Fibroblast of skin of left quadriceps (primary cell): Measurements from ENCODE around the gene DNAJA3.

Experiments
- DNase-seq, 2 experiments: peaks; one replicate each; pipeline ENCODE4 v3.0.0-alpha.2; 2013; ENCODE audit warnings: low read depth in 2 of 2

The DNAJA3 gene

DNA sequence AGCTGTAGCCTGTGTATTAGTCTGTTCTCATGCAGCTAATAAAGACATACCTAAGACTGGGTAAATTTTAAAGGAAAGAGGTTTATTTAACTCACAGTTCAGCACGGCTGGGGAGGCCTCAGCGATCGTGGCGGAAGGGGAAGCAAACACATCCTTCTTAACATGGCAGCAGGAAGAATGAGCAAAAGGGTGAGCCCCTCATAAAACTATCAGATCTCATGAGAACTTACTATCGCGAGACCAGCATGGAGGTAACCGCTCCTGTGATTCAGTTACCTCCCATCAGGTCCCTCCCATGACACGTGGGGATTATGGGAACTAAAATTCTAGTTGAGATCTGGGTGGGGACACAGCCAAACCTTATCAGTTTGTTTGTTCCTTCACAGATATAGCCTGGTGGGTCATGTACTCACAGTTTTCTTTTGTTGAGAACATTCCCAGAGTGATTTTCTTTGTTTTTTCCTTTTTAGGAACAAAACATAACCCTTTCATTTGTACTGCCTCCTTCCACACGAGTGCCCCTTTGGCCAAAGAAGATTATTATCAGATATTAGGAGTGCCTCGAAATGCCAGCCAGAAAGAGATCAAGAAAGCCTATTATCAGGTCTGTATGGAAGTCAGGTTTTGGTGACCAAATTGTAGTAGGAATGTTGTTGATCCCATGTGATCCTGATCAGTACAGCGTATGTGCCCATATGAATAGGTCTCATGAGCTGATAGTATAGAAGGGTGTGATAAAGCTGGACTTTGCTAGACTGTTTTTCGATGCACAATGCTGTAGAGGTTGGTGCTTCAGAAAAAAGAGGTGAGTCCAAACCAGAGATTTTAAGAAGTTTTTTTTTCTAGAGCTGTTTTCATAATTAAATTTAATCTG lies 8.5 kb downstream of the DNAJA3 start:
- no peak for DNase-seq

DNA sequence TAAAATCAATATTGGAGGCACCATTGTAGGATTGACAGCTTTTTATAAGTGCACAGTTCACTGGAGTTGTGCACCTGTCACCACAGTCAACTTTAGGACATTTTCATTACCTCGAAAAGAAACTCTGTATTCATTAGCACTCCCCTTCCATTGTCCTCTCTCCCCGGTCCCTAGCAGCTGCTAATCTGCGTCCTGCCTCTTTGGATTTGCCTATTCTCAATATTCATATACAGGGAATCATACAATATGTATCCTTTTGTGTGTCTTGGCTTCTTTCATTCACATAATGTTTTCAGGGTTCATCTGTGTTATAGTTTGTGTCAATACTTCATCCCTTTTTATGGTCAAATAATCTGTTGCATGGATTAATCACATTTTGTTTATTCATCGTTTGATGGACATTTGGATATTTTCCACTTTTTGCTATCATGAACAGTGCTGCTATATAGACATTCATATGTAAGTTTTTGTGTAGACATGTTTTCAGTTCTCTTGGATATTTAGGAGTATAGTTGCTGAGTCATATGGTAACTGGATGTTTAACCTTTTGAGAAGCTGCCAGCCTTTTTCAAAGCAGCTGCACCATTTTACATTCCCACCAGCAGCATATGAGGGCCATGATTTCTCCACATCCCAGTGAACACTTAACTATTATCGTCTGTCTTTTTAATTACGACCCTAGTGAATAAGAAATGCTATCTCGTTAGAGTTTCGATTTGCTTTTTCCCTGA lies 9.8 kb downstream of the DNAJA3 start:
- no peak for DNase-seq

DNA sequence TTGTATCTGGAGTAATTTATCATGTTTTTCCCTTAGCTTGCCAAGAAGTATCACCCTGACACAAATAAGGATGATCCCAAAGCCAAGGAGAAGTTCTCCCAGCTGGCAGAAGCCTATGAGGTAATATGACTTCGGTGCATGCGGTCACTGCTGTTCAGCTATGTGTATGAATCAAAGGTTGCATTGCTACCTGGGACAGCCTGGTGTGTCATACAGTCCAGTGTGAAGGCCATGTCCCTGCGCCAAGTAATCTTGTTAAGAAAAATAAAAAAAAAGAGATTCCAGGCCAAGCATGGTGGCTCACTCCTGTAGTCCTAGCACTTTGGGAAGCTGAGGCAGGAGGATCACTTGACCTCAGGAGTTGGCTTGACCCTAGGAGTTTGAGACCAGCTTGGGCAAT lies 11.7 kb downstream of the DNAJA3 start:
- DNase-seq, result no peak

DNA sequence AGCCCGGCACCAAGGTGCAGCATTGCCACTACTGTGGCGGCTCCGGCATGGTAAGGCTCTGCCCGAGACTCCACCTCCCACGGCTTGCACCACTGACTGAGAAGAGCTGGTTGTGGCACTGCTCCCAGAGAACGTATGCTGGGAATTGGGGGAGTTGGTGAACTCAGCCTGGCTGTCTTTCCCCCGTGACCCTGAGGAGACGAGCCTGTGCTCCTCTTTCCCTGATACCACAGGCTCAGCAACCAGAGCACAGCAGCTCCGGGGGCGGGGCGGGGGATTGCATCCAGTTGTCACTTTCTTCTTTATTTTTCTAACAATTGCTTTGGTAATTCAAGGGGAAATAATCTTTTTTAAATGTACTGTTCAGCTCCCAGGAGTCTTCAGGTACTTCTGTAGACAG lies 16.7 kb downstream of the DNAJA3 start:
- DNase-seq, result no peak

DNA sequence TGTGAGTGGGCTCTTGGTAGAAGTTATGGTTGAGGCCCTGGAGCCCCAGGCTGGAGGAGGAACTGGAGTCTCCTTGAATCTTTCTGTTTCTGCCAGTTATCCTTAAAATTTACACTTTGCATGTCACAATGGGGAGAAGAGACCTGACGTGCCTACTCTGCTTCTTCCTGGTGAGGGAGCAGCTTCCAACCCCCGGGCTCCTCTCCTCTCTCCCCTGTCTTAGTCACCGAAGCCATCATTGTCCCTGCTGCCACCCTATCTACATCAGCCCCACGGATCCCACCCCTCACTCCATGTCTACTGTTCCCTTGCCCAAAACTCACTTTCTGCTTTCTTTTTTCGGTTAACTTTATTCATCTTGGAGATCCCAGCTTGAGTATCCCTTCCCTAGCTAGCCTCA lies 17.6 kb downstream of the DNAJA3 start:
- DNase-seq, result no peak

DNA sequence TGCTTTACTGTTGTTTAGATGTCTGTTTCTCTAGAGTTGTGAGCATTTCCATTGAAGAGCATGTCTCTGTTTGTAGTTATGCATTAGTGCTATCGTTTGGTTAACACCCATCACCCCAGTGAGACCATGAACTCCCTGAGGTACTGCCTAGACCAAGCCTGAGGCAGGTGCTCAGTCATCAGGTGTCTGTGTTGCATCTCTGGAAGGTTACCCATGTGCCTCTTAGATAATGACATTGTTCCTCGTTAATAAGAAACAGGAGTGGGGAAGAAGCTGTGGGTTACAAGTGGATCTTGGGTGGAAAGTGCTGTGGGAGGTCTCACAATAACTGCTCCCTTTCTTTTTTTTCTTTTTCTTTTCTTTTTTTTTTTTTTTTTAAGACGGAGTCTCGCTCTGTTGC lies 18.3 kb downstream of the DNAJA3 start:
- DNase-seq, result no peak

DNA sequence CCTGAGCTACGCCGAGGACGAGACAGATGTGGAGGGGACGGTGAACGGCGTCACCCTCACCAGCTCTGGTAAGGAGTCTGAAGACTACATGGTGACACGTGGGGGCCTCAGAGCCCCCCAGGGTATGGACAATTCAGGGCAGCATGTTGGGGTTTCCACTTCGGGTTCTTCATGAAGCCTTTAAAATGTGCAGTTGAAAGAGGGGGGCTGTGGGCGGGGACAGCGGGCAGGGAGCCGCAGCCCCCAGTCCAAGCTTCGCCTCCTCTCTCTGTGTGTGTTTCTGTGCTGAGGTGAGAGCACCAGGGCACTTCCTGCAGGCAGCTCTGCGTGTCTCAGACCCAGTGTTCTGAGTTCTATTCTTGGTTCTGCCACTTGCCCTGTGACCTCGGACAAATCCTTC lies 24.8 kb downstream of the DNAJA3 start:
- DNase-seq, result no peak

DNA sequence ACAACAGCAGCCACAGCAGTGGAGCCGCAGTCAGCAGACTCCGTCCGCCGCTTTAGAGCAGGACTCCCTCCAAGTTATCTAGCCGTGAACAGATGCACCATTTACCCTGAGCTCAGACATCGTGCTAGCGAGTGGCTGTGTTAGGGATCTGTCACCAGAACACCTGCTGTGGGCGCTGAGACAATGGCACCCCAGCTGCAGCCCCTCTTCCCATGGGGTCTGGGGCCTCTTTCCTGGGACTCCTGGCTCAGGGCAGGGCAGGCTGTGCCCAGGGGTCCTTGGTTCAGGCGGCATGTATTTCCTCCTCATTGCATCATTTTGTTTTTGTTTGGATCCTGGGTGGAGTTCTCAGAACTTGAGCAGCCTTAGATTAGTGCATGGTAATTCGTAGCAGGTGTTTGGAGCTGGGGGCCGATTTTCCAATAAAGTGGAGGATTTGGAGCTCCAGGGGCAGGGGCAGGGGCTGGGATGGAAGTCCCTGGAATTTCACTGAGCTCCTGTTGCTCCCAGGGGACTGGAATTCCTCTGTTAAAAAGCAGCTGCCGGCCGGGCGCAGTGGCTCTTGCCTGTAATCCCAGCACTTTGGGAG lies 25.4 kb downstream of the DNAJA3 start:
- DNase-seq, result no peak

DNA sequence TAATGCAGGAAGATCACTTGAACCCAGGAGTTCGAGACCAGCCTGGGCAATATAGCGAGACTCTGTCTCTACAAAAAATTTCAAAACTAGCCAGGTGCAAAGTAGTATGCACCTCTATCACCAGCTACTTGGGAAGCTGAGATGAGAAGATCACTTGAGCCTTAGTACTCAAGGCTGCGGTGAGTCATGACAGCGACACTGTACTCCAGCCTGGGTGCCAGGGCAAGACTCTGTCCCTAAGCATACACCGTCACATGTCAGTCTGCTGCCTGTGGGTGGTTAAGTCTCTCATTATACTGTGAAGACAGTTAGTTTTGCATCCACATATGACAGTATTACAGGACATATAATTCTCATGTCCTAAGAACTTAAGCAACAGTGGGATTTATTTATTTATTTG lies 27.0 kb downstream of the DNAJA3 start:
- no peak for DNase-seq

DNA sequence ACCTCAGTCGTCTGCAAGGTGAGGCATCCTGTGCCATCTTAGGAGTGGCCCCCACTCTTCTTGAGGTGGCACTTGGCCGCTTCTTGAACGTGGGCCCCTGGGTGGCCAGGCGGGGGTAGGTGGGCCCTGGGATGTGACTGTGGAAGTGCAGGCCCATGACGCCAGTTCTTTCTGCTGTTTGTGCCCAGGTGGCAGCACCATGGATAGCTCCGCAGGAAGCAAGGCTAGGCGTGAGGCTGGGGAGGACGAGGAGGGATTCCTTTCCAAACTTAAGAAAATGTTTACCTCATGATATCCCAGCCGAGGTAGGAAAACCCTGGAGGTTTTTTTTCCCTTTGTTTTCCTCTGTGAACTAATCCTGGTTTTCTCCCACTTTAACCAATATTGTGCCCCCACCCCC lies 29.0 kb downstream of the DNAJA3 start:
- DNase-seq, result no peak

DNA sequence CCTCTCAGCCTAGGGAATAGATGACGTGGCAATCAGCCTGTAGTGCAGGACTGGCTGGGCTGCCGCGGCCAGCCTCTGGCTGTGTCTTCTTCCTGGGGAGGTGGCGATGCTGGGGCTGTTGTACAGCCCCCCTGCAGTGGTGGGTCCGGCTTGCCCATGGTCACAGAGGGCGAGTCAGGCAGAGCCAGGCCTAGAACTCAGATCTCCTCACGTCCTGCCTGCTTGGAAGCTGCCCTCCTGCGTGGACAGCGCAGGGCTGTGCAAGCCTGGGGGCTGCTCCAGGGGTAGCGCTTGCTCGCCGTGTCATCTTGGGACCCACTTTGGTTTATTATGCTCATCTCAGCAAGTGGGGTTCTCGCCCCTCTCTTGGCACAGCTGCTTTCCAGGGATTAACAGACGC lies 29.4 kb downstream of the DNAJA3 start:
- DNase-seq, result no peak

DNA sequence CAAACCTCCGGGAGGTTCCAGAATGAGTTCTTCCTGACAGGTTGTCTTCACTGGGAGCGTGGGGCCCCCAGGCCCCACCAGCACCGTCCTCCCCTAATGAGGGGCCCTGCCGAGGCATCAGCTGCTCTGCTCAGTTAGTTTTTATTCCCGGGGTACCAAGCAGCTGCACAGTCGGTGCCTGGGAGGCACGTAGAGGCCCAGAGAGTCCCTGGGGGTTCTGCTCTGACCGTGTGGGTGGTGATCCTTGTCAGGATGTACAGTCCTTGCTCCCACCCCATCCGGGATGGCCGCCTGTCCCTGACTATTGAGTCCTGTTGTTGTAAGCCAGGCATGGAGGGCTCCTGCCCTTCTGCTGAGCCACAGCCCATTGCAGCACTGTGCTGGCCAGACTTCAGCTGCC lies 30.3 kb downstream of the DNAJA3 start:
- DNase-seq, result no peak

DNA sequence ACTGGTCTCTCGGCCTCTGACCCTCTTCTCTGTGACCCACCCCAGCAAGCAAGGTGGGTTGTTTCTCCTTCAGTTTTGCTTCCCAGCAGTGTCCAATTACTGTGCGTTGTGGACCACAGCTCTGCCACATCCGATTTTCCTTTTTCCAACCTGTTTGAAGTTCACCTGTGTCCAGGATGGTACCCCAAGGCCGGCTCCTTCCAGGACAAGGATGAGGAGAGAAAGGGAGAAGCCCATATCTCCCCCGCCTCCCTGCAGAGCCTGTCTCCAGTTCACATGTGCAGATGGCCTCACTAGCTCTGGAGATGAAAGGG lies 35.2 kb downstream of the DNAJA3 start:
- no peak for DNase-seq

DNA sequence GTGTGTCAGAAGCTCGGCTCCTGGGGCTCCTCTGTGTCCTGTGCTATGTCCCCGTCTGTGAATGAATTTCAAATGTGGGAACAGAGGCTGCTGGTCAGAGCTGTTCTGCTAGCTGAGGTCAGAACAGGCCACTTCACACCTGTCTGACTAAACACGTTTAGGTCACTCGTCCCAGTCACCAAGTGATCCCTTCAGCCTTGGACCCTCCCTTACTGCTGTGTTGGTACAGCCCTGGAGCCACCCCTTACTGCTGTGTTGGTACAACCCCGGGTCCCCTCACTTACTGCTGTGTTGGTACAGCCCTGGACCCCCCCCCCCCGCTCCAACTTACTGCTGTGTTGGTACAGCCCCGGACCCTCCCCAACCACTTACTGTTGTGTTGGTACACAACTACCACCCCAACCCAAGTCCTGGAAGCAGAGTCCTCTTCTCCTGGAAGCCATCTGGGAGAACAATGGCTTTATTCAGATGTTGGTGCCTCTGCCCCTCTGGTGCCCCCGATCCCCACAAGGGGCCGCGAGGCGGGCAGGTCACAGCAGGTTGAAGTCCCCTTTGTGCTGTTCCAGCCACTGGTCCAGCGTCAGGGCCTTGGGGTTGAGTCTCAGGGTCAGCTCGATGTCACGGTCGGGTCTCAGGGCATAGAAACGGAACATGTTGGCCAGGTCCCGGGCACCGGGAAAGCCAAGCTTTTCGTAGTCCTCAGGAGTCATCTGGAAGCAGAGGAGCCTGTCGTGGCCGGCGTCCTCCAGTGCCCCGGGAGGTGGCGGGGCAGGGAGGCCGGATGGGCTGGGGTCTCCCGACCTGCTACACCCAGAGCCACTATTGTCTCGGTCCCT lies 35.8 kb downstream of the DNAJA3 start:
- no peak for DNase-seq

DNA sequence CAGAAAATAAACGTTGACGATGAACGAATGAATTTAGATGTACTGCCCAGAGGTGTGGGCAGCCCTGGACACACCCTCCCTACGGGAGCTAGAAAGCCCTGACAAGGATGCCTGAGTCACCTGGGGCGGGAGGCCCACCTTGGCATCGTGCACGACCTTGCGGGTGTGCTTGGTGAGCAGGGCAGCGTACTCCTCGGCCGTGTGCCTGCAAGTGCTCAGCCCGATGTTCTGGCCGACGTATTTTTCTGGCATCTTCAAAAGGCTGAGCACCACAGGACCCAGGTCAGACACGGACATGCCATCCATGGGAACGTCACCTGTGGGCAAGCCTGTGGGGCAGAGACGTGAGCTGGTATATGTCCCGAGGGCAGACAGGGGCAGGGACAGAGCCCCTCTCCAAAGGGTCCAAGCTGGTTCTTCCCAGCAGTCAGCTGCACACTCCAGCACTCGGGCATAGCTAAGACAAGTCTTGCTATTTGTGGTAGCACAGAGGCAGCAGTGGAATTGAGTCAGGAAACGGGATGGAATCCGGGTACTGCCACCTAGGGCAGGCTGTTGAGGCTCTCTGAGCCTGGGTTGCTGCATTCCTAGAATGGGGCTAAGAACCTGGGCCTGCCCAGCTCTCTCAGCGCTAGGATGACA lies 38.0 kb downstream of the DNAJA3 start:
- no peak for DNase-seq

DNA sequence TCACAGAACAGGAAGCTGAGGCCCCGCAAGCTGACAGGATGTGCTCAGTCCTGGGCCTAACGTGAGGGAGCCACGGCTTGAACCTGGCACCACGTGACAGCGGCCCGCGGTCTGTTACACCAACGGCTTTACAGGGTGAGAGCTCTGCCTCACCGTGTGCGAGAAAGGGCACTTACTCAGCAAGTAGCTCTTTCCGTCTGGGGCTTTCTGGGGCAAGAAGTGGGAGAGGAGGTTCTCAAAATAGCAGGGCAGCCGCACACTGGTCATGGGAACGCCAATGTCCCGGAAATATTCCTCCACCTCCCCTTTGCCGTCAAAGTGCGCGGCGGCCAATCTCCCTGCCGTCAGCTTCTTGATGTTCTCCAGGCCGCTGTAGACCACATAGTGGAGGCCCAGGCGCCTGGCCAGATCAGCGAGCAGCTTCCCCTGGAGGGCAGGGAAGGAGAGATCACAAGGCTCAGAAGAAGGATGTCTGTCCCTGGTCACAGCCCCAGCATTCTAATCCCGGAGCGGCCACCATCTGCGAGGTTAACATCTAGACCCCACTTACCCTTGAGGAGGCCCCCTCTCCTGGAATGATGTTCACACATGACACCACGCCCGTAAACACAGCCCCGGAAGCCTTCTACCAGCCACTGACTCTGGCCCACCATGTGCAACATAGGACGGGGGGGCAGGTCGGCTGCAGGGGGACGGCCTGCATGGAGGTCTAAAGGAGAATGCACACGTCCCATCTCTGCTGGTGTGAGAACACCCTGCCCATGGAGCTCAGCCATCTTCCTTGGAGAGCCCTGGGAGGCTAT lies 40.5 kb downstream of the DNAJA3 start:
- DNase-seq, result no peak

DNA sequence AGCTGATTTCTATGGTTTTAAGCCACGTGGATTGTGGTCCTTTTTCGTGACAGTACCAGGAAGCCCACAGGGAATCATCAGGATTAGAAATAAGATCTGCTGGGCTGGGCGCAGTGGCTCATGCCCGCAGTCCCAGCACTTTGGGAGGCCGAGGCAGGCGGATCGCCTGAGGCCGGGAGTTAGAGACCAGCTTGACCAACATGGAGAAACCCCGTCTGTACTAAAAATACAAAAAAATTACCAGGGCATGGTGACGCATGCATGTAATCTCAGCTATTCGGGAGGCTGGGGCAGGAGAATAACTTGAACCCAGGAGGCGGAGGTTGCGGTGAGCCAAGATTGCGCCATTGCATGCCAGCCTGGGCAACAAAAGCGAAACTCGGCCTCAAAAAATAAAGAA lies 42.2 kb downstream of the DNAJA3 start:
- DNase-seq, result no peak

DNA sequence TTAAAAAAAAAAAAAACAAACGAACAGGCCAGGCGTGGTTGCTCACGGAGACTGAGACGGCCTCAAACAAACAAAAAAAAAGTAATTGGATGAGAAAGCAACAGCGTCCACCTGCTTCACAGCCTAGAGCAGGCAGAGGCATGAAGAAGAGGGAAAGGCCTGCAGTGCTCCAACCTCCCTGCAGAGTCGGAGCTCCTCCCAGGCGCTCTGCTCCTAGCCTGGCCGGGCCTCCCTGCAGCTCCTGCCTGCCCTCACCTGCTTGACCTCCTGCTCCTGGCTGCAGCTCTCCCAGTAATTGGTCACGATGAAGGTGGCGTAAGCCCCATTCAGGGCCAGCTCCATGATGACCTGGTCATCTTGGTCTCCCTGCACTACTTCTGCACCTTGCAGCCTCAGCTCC lies 43.3 kb downstream of the DNAJA3 start:
- DNase-seq, result no peak

DNA sequence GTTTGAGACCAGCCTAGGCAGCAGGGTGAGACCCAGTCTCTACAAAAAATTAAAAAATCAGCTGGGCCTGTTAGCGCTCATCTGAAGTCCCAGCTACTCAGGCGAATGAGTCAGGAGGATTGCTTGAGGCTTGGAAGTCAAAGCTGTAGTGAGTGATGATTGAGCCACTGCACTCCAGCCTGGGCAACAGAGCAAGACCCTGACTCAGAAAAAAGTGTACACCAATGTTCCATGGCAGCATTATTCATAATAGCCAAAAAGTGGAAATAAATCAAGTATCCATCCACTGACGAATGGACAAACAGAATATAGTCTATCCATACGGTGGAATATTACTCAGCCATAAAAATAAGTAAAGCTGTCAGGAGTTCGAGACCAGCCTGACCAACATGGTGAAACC lies 46.2 kb downstream of the DNAJA3 start:
- no peak for DNase-seq

DNA sequence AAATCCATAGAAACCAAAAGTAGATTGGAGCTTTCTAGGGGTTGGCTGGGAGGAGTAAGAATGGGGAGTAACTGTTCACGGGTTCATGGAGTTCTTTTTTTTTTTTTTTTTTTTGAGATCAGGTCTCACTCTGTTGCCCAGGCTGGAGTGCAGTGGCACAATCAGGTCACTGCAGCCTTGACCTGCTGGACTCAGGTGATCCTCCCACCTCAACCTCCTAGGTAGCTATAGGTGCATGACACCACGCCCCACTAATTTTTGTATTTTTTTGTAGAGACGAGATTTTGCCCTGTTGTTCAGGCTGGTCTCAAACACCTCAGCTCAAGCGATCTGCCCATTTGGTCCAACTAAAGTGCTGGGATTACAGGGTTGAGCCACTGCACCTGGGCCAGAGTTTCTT lies 47.2 kb downstream of the DNAJA3 start:
- no peak for DNase-seq
